Fibroblast of skin of scalp (primary cell): ENCODE data around the gene PRAMEF1.
"Not testable (repeated sequence)": the region's sequence is repeated elsewhere in the genome, so short reads cannot be mapped to it uniquely, and the experiment has no call there.

Experiments used
- DNase-seq: peaks from one replicate; pipeline ENCODE4 v3.0.0-alpha.2; 2013

PRAMEF1 gene

DNA sequence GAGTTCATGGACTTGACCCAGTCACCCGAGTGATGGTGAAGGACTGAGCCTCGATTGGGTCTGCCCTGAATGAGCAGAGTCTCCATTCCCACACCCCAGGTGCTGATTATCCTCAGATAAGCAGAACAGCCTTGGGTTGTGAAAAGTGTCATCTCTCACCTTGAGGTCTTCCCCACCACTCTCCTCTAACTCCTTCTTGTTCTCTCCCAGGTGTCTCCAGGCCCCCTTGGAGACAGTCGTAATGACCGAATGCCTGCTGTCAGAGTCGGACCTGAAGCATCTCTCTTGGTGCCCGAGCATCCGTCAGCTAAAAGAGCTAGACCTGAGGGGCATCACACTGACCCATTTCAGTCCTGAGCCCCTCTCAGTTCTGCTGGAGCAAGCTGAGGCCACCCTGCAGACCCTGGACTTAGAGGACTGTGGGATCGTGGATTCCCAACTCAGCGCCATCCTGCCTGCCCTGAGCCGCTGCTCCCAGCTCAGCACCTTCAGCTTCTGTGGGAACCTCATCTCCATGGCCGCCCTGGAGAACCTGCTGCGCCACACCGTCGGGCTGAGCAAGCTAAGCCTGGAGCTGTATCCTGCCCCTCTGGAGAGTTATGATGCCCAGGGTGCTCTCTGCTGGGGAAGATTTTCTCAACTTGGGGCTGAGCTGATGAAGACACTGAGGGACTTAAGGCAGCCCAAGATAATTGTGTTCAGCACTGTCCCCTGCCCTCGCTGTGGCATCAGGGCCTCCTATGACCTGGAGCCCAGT, 14.2 kb upstream of the PRAMEF1 start:
- DNase-seq = no peak

DNA sequence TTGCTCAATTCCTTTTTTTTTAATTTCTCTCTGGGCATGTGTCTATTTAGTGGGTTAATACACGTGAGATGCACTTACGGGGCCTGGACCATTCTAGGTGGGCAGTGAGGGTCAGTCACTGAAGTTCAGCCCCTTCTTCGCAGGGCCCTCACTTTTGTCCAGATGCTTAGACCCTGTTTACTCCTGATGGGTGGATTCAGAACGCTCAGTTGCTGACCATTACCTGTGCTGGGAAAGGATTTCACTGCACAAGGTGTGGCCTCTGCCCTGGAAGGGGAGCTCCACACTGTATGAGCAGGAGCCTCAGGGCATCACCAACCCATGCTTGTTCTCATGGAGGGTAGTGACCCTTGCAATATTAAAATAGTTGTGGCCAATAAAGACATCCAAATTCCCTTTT, 13.1 kb upstream of the PRAMEF1 start:
- DNase-seq = no peak

- DNase-seq = peak; percentile 4
Measured at GRCh38 chr1:12778907-12779306, 12.3 kb upstream of the PRAMEF1 start.

GRCh38 chr1:12781488-12781887, 9.7 kb upstream of the PRAMEF1 start:
- DNase-seq = not testable (repeated sequence)

DNA sequence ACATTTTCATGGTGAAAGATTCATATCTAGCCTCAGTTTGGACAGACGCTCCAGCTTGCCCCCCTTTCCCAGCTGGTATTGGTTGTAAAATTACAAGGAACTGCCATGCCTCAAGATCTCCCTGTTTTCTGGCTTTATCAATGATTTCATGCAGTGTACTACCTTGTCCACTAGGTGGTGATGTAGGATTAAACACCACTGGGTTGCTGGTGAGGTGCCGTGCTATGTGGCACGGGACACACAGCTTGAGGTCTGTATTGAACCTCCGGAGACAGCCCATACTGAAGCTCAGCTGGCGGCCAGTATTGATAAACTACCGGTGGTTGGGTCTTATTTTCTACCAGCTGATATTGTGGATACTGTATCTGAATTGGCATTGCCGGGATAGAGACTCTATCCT, 7.4 kb upstream of the PRAMEF1 start:
- DNase-seq = not testable (repeated sequence)

GRCh38 chr1:12784729-12785128, 6.5 kb upstream of the PRAMEF1 start:
- not testable (repeated sequence) for DNase-seq

DNA sequence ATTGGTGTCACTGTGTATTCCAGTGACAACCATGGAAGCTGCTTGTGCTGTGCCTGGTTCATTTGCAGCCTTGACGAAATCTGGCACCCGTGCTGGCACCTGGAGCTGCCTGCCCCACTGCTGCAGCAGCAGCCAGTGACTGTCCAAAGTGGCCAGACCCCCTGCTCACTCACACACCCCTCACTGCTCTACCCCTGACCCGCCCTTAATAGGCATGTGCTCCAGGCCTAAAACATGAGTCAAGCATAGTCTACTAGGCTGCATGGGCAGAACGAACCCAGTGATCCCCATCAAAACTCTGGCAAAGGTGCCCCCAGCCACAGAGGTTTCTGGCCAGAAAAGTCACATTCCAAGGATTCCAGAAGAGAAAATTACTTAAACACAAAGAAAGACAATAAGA, 7.7 kb downstream of the PRAMEF1 start:
- DNase-seq = no peak

DNA sequence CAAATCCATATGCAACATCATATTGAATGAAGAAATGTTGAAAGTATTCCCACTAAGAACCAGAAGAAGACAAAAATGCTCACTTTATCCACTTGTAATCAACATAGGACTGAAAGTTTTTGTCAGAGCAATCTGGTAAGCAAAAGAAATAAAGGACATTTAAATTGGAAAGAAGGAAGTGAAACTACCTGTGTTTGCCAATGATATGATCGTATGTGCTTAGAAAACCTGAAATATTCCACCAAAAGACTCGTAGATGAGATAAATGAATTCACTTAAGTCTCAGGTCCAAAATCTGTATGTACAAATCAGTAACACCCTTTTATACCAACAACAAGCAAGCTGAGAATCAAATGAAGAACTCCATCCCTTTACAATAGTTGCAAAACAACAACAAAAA, 8.5 kb downstream of the PRAMEF1 start:
- no peak for DNase-seq

GRCh38 chr1:12809933-12810332, 18.7 kb downstream of the PRAMEF1 start:
- DNase-seq = no peak

- peak; percentile 52 for DNase-seq
Measured at GRCh38 chr1:12810691-12811408, 19.7 kb downstream of the PRAMEF1 start.

- no peak for DNase-seq
Measured at GRCh38 chr1:12811409-12811784, 20.2 kb downstream of the PRAMEF1 start.

DNA sequence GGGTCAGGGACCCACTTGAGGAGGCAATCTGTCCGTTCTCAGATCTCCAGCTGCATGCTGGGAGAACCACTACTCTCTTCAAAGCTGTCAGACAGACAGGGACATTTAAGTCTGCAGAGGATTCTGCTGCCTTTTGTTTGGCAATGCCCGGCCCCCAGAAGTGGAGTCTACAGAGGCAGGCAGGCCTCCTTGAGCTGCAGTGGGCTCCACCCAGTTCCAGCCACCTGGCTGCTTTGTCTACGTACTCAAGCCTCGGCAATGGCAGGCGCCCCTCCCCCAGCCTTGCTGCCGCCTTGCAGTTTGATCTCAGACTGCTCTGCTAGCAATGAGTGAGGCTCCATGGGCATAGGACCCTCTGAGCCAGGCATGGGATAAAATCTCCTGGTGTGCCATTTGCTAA, 27.9 kb downstream of the PRAMEF1 start:
- DNase-seq = not testable (repeated sequence)

GRCh38 chr1:12831310-12831709, 40.1 kb downstream of the PRAMEF1 start, which contains the start of gene PRAMEF11:
Gene PRAMEF11, minus strand, starts transcription at chr1:12831410. Its CDS starts 2,621 bp downstream, at chr1:12828789.
- DNase-seq = not testable (repeated sequence)

GRCh38 chr1:12833251-12833650, 42.1 kb downstream of the PRAMEF1 start:
- not testable (repeated sequence) for DNase-seq
